OCI-LY1 (cell line): ENCODE measurements around the gene TNFRSF12A.

Source experiments
- CTCF ChIP-seq: fragments of 200-600 bp; sonication (generic), shearing (Covaris generic); IDR thresholded peaks from 2 replicates; pipeline ENCODE4 v1.5.1; 2017; ENCODE audit warnings: mild to moderate bottlenecking, antibody characterized with exemption, low read length, moderate library complexity, mixed read lengths
- EZH2 ChIP-seq: fragments of 200-600 bp; sonication (generic), shearing (Covaris generic); IDR thresholded peaks from 2 replicates; pipeline ENCODE4 v1.8.0; 2017; ENCODE audit warnings: borderline replicate concordance, mixed run types, mild to moderate bottlenecking, antibody characterized with exemption, low read length, moderate library complexity, mixed read lengths

- TF ChIP-seq CTCF (no peak), EZH2 (no peak)
Observed at GRCh38 chr16:2996298-2996697, 23.9 kb upstream of the TNFRSF12A start.
